Activated CD4-positive, alpha-beta T cell treated with anti-CD3 and anti-CD28 coated beads, Interleukin-2, amount 50 U/mL, for 4 hours (primary cell): Measurements from ENCODE around the gene UNC79.
"Not testable (repeated sequence)": the region's sequence is repeated elsewhere in the genome, so short reads cannot be mapped to it uniquely, and the experiment has no call there.

Experiments
- DNase-seq, 2 experiments: peaks; one replicate each; pipeline ENCODE4 v3.0.0-alpha.2; 2020

UNC79 gene

DNA sequence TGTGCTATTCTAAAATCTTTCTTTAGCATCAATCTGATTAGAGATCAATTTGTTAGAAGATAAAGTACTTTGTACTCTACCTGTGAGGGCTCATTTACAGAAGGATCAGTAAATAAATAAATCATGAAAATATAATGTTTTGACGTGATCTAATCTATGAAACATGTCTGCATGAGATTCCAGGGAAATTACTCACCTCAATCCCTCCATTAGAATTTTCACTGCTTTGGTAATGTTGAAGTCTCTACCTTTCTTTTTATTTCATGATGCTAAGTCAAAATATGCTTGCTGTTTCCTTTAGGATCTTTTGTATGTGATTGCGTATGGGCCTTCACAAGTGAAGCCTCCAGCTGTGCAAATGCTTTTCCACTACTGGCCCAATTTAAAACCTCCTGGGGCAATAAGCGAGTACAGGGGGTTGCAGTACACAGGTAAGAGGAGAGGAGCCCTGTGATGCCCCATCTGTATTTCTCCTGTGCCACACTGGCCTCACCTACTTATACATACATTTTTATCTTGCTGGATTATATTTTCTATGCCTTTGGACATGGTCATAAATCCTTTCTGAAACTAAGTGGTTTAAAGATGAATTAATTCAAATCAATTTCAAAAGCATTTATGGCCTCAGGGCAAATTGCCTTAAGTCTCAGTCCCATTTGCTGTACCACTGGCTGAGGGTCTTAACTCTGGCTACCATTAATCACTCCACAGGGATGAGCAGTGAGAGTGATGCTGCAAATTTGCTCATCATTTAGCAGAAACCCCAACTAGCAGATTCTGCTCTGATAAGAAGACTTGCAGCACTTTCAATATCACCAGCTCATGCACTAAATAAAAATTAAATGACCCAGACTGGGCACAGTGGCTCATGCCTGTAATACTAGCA, 66.4 kb downstream of the UNC79 start:
- no peak for DNase-seq

DNA sequence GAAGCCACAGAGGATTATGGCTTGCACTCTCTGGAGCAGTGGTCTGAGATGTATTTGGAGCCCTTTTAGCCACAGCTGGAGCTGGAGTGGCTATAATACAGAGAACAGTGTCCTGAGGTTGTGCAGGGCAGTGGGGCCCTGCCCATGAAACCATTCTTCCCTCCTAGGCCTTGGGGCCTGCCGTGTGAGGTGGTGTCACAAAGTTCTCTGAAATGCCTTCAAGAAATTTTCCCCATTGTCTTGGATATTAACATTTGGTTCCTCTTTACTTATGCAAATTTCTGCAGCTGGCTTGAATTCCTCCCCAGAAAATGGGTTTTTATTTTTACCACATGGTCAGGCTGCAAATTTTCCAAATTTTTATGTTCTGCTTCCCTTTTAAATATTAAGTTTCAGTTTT, 79.3 kb downstream of the UNC79 start:
- DNase-seq, result no peak

DNA sequence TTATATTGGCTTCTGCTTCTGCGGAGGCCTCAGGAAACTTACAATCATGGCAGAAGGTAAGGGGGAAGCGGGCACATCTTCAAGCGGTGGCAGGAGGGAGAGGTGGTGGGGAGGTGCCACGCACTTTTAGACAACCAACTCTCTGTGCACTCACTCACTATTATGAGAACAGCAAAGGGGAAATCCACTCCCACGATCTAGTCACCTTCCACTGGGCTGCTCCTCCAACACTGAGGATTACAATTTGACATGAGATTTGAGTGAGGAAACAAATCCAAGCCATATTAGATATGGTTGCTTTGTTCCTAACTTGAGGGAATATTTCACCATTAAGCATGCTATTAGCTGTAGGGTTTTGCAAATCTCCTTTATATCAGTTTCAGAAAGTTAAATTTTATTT, 80.3 kb downstream of the UNC79 start:
- no peak for DNase-seq

DNA sequence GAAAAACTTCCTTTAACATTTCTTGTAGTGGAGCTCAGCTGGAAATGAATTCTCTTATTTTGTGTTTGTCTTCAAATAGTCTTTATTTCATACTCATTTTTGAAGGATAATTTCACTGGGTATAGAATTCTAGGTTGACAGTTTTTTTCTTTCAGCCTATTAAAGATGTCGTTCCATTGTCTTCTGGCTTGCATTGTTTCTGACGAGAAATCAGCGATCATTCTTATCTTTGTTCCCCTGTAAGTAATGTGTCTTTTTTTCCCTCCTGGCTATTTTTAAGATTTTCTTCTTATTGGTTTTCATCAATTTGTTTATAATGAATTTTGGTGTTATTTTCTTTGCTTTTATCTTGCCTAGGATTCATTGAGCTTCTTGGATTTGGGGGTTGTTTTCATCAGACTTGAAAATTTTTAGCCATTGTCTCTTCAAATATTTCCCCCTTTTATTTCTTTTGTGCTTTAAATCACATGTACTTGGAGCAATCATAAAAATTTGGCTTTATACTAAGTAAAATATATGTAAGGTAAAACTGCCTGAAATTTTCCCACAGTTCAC, 89.4 kb downstream of the UNC79 start:
- no peak for DNase-seq

DNA sequence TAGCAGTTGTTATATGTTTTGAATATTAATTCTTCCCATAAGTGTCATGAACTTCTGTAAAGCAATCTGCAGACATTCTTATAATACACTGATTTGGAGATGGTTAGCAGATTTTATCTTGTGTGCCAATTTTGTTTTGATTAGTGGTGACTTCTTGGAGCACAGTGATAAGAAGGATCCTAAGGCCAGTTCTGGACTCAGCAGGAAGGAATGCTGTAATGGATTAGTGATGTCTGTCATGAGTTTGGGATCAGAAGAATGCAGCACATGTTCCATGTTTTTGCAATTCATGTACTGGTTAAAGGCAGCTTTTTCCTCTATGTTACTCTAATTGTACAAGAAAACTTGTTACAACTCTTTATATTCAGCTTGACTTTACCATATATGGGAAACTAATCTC, 91.5 kb downstream of the UNC79 start:
- no peak for DNase-seq

DNA sequence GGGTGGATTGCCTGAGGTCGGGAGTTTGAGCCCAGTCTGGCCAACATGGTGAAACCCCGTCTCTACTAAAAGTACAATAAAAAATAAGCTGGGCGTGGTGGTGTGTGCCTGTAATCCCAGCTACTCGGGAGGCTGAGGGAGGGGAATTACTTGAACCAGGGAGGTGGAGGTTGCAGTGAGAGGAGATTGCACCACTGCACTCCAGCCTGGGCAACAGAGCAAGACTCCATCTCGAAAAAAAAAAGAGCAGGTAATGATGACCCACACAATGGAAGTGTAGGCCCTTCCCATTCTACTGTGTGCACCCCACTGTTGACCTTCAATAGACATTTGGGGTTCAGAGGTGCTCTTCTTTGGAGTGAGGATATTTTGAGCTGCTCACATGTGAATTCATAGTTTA, 94.5 kb downstream of the UNC79 start:
- not testable (repeated sequence) for DNase-seq

DNA sequence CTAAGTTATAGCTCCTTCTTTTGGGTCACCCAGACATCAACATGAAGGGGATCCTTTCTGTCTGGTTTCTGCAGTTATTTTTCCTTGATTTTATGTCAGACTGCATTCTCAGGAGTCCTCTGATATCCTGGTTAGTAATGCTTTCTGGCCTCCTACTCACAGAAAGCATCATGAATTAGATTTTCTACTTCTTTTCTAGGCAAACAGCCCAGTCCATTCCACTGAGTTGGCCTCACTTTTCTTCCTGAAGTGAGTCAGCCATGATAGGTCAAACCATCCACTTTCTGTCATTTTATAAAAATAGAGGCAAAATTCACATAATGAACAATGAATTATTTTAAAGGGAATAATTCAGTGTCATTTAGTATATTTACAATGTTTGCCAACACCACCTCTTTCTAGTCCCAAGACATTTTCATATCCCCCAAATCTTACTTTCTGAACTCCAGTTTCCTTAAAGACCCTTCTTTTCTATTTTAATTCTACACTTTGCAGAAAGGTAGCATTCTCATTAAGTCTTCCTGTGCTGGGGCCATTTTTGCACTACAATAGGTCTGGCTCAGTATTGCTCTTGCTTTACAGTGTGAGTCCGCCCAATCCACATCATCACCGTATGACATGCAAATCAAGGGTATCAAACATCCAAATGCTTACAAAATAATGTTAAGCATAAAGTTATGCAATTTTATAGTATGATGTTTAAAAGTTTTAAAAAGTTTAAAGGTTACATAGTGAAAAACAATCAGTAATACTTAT, 95.1 kb downstream of the UNC79 start:
- DNase-seq, result no peak

DNA sequence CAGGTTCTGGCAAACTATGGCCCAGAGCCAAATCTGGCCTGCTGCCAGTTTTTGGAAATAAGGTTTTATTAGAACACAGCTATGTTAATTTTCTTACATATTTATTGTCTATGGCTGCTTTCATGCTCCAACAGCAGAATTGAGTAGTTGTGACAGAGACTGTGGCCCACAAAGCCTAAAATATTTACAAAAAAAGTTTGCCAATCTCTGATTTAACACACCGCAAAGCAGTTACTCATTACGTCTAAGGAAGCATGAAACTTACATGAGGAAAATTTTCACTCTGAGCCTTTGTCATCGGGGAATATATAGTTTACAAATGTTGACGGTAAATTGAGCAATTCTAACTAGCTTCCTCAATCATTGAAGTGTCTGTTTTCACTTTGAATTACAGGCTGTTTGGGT, 96.5 kb downstream of the UNC79 start:
- DNase-seq, result no peak

DNA sequence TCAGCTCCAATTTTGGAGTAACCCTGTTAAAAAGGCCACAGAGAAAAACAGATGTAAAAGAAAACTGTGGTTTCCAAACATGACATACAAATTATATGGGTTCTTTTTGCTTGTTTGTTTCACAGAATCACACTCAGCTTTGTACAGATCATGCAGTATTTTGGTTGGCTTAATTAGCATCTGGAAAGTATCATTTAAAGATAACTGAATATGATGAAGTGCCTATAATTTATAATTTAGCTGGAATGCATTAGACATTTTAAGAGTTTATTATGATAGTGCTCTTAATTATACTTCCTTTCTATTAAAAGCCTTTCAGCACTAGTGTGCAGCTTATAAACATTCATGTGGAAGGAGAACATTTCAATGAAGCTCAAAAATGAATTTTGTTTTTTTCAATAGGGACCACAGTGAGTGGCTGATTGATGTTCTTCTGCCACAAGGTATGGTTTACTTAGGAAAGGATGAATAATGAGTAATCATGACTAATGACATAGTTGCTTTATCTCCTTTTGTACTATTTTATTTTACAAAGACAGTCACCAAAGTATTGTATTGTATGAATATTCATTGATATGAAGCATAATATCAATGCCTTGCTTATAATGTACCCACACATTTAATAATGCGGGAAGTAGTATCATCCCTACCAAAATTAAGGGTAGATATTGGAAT, 98.3 kb downstream of the UNC79 start:
- no peak for DNase-seq

DNA sequence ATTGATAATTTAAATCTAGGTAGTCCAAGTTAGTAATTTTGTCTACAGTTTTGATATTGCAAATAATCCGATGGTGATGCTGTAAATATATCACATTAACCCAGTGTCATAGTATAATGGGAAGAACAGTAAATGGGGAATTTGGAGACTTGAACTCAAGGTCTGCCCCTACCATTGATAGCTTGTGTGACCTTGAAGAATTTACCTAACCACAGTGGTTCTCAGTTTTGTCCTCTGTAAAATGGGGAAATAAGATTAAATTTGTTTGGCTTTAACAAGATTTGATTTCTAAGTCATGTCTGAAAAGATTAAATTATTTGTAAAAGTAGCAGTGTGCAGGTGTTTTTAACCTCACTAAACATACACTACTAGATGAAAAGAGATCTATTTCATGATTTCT, 100.9 kb downstream of the UNC79 start:
- DNase-seq, result no peak

DNA sequence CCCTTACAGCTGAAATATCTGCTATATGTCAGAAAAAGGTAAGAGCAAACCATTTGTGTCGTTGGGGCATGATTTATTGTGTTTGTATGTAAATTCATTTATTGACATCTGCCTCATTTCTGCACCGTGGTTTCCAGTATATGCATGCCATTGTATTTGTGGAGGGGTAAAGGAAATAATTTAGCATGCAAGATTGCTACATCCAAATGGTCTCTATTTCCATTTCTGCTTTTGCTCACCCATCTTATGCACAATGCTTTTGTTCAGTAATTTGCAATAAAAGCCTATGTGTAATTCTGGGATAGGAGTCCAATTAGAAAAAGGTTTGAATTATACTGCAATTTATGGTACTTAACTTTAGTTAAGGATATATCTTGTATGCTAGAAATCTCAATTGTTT, 101.8 kb downstream of the UNC79 start:
- no peak for DNase-seq

DNA sequence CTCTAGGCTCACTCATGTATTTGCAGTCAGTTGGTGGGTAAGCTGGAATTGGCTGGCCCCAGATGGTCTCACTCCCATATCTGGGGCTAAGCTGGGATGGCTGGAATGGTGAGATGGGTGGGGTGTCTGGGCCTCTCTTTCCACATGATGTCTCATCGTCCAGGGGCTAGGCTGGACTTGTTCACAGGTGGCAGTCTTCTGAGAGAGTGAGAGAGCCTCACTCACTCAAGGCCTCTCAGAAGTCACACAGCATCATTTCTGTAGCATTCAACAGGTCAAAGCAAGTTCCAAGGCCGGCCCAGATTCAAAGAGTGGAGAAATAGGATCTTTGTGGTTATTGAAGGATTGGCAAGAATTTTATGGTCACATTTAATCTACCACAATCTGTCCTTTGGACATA, 102.7 kb downstream of the UNC79 start:
- DNase-seq, result no peak

DNA sequence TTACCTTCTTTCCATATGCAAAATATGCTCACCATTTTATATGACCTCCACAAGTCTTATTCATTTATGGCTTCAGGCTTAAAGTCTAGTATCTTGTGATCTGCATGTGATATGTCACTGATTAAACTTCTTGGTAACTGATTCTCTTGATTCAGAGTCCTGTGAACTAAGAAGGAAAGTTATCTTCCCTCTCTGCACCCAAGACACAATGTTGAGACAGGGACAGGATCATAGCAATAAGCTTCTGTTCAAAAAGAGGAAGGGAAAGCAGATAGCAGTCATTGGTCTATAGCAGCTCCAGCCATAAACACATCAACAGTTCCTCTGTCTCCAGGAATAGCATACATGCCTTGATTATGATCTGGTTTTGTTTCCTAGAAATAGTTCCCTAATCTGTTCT, 103.1 kb downstream of the UNC79 start:
- DNase-seq, result no peak

DNA sequence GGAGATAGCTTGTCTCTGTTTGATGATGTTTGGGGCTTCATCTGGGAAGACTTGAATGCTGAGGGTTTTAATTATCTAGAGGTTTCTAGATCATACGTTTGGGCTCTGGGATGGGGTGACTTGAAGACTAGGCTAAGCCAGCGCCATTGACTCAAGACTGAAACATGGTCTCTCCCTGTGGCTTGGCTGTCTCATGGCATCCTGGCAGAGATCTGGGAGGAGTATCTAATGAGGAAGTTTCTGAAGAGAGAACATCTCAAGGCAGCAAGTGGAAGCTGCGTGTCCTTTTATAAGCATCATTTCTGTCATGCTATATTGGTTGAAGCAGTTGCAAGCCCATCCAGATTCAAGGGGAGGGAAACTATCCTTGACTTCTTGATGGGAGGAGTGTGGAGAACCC, 104.8 kb downstream of the UNC79 start:
- DNase-seq, result no peak

DNA sequence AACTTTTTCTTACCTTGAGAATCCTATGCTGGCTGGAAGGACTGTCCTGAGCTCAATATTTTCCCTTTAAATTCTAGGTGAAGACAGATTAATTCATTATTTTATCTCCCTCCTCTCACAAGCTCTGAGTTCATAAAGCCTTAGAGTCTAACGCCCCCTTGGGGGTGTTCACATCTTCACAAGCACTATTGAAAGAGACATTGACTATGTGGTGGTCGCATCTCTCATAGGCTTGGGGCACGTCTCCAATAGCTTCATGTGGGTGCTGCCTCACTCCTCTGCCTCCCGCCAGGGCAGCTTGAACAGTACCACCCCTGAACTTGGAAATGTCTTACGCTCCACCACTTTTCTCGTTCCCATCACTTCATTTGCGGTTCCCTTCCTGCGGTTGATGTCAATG, 106.2 kb downstream of the UNC79 start:
- no peak for DNase-seq

DNA sequence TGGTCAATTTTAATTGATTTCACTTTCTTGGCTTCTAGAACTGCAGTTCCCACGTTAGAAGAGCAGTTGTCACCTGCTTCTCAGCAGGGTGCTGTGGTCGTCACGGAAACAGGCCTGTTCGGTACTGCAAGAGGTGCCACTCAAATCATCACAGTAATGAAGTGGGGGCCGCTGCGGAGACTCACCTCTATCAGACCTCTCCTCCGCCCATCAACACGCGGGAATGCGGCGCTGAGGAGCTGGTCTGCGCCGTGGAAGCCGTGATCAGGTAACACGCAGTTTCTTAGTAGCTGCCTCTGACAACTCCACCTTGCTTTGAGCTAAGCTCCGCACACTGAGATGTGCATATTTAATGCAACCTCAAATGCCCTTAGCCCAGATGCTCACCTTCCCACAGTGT, 107.2 kb downstream of the UNC79 start:
- no peak for DNase-seq

DNA sequence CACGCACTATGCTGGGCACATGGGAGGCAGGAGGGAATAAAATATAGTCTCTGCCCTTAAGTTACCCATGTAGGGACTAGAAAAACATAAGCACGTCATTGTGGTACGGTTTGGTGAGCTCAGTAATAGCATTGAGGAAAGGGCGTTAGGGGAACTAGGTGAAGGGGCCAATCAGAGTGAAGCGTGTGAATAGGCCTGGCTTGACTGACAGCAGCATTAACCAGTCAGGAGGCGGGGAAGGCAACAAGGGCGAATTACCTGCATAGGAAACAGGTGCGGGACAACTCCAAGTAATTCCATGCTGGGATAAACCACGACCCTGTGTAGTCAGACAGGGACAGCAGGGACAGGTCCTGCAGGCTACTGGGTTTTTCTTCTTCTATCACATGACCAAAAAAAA, 107.7 kb downstream of the UNC79 start:
- DNase-seq, result no peak

DNA sequence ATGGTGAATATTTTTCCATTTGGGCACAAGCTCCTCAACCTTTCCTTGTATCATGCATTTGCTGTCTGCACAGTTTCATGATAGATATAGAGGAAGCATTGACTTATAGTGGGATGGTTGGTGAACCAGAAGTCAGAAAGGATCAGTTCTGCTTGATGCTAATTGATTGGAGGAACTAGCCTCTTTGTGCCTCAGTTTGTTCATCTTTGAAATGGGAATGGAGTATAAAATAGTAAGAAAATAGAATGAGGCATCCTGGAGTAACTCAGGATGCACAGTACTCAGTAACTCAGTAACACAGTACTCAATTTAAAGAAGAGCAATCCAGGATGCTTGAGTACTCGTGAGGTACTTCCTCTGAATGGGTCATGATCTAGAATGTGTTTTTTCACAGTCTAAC, 109.5 kb downstream of the UNC79 start:
- no peak for DNase-seq

DNA sequence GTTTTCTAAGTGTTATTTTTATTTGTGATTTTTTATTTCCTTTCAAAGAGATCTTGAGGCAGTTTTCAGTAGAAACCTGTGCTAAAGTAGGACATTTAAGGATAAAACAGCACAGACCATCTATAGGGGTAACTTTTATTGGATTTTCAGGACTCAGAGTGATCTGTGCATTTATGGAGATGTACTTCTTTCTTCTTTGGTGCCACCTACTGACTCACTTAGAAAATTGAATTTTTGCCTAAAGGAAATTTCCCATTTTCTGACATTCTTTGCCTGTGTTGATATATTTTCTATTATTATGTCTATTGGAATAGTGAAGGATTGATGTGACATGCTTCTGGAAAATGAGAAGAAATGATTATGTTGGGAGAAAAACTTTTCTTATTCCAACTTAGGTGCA, 113.0 kb downstream of the UNC79 start:
- no peak for DNase-seq

DNA sequence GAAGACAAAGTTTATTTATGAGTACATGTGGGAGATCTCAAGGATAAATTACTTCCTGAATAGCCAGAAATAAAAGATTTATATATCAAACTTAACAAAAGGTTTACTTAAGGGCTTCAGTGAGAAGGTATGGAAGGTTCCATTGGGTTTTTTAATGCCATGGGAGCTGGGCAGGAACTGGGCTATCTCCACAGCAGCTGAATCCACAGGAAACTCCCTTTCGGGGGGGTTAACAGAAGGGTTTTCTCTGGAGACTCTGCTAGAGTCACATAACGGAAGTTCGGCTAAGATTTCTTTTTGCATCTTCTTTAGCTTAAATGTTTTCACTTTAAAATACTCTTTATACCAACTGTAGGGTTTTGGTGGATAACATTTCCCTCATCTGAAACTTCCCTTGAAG, 113.5 kb downstream of the UNC79 start:
- DNase-seq, result no peak

DNA sequence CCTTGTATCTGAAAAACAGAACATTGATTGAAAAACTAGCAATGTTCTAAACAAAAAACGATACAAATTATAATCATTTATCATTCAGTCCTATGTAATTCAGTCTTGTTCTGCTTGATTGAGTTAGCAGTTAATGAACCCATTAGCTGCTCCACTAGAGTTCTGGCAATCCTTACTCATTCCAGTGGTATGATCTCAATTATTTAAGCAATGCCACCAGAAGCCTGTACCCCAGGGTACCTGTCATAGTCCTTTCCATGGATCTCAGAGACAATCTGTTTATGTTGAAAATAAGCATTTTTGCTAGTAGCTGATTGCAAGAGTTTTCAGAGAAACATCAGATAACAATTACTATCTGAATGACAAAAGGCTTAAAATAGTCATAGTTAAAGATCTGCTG, 115.9 kb downstream of the UNC79 start:
- no peak for DNase-seq

DNA sequence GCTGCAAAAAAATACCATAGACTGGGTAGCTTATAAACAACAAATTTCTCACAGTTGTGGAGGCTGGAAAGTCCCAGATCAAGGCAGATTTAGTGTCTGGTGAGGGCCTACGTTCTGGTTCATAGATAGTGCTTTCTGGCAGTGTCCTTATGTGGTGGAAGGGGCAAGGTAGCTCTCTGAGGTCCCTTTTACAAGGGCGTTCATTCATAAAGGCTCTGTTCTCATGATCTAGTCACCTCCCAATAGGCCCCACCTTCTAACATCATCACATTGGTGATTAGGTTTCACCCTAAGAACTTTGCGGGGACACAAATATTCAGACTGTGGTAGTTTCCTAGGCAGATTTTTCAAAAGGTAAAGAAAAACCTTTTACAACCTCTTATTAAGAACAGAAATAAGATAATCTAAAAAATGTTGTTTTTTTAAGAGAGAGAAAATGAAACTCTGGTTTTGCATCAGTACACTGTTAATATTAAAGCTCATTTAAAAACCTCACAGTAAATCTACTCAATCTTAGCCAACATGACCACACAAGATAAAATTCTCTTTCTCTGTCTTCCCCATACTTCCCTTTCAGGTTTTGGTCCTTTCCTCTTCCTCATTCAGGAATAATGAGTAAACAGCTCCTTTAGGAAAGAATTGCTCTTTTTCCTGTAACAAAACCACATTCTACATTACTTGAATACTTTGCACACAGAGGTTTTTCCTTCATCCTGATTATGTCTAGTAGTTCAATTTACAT, 117.5 kb downstream of the UNC79 start:
- no peak for DNase-seq

DNA sequence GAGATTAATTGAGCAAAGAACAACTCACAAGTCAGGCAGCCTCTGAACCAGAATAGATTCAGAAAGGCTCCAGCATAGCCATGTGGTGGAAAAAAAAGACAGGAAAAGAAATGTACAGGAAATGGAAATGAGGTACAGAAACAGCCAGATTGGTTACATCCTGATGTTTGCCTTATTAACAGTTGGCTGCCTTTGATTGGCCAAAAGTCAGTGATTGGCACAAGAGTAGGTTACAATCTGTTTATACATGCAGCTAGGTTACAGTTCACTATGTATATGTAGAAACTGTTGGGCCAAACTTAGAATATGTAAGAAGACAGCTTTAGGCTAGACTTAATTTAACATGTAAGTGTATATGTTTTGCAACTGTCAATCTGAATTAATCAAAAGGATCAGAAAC, 118.9 kb downstream of the UNC79 start:
- no peak for DNase-seq
